OCI-LY3 (cell line): ENCODE measurements around the gene GALNT10.
"Not testable (repeated sequence)": the region's sequence is repeated elsewhere in the genome, so short reads cannot be mapped to it uniquely, and the experiment has no call there.

Experiments used
- CTCF ChIP-seq: fragments of 200-600, 300-600 bp; sonication (generic); IDR thresholded peaks from 2 replicates; pipeline ENCODE4 v1.5.1; 2014; ENCODE audit warnings: antibody characterized with exemption, low read length, low read depth
- EZH2phosphoT487 ChIP-seq: fragments of 200-600 bp; shearing (Covaris generic); IDR thresholded peaks from 2 replicates; pipeline ENCODE4 v1.6.1; 2018; ENCODE audit warnings: antibody characterized with exemption, mixed run types, low read depth

DNA sequence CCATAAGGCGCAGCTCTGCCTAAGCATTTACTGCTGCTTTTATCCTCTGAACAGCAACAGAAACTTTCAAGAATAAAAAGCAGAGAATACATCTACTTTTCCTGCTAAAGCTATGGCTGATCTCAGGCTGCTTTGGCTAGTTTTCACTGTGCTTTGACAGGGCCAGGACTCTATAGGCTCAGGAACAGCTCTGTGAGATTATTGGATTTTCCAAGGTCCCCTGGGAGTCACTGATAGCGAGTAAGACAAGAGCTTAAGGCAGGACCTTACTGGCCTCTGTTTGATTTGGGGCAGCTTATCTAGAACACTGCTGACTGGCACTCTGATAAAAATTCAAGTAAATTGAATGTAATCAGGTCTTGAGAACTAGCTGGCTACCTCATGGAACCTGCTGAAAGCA lies 40.1 kb upstream of the GALNT10 start:
- TF ChIP-seq CTCF, EZH2phosphoT487: not testable (repeated sequence)
